Left forelimb (tissue), 1 donor: Measurements from ENCODE around the gene TBC1D28.
"Not testable (repeated sequence)": the region's sequence is repeated elsewhere in the genome, so short reads cannot be mapped to it uniquely, and the experiment has no call there.

Experiments
- DNase-seq: peaks from one replicate; pipeline ENCODE4 v3.0.0-alpha.2; 2018; ENCODE audit warnings: low spot score

The TBC1D28 gene

GRCh38 chr17:18644291-18644690, at the start of gene TBC1D28:
Gene TBC1D28 (minus strand): TSS chr17:18644391. CDS start chr17:18641352, 3,039 bp downstream.
- DNase-seq, result not testable (repeated sequence)

- not testable (repeated sequence) for DNase-seq
Observed at GRCh38 chr17:18682668-18683067, 38.5 kb upstream of the TBC1D28 start.

GRCh38 chr17:18681767-18682571, 37.8 kb upstream of the TBC1D28 start, which contains the start of gene FOXO3B:
Gene FOXO3B (minus strand): TSS chr17:18682314. CDS start chr17:18681651, 663 bp downstream.
- DNase-seq, result peak; percentile 85

- not testable (repeated sequence) for DNase-seq
Observed at GRCh38 chr17:18677381-18677780, 33.2 kb upstream of the TBC1D28 start.

GRCh38 chr17:18676928-18677327, 32.7 kb upstream of the TBC1D28 start:
- not testable (repeated sequence) for DNase-seq

- DNase-seq, result not testable (repeated sequence)
Observed at GRCh38 chr17:18672395-18673227, 28.4 kb upstream of the TBC1D28 start.

GRCh38 chr17:18668625-18669024, 24.4 kb upstream of the TBC1D28 start:
- DNase-seq, result not testable (repeated sequence)

- not testable (repeated sequence) for DNase-seq
Observed at GRCh38 chr17:18667535-18667934, 23.3 kb upstream of the TBC1D28 start.

GRCh38 chr17:18666326-18666725, 22.1 kb upstream of the TBC1D28 start:
- DNase-seq, result not testable (repeated sequence)

GRCh38 chr17:18661924-18662624, 17.9 kb upstream of the TBC1D28 start:
- DNase-seq, result not testable (repeated sequence)

GRCh38 chr17:18650094-18650493, 5.9 kb upstream of the TBC1D28 start:
- not testable (repeated sequence) for DNase-seq

GRCh38 chr17:18643124-18643523, 1.1 kb downstream of the TBC1D28 start:
- not testable (repeated sequence) for DNase-seq

GRCh38 chr17:18638357-18638756, 5.8 kb downstream of the TBC1D28 start:
- DNase-seq, result not testable (repeated sequence)

- not testable (repeated sequence) for DNase-seq
Observed at GRCh38 chr17:18636237-18636636, 8.0 kb downstream of the TBC1D28 start.

- not testable (repeated sequence) for DNase-seq
Observed at GRCh38 chr17:18635773-18636172, 8.4 kb downstream of the TBC1D28 start.

GRCh38 chr17:18634550-18635263, 9.5 kb downstream of the TBC1D28 start:
- DNase-seq, result not testable (repeated sequence)

- no peak for DNase-seq
Observed at GRCh38 chr17:18626152-18626870, 17.9 kb downstream of the TBC1D28 start.

- peak; percentile 81 for DNase-seq
Observed at GRCh38 chr17:18625509-18626104, 18.6 kb downstream of the TBC1D28 start.

GRCh38 chr17:18624862-18625501, 19.2 kb downstream of the TBC1D28 start:
- not testable (repeated sequence) for DNase-seq

GRCh38 chr17:18617613-18618012, 26.6 kb downstream of the TBC1D28 start:
- DNase-seq, result not testable (repeated sequence)
